ENCODE results near the gene GCH1. TPM values are rescaled to one million over a fixed set of nuclear protein-coding genes. Genes with fewer than 3 reads are reported as not detected.
A peak's percentile ranks its signal among the peaks of the same experiment; 100 is the strongest.
"Not testable (repeated sequence)": the region's sequence is repeated elsewhere in the genome, so short reads cannot be mapped to it uniquely, and the experiment has no call there.

The GCH1 gene
- 2.2 and 2.5 TPM in 2 replicates for total RNA-seq
- polyA plus RNA-seq (2012): 0.62 TPM

GRCh38 chr14:54902521-54903420 lies at the start of gene GCH1:
Gene GCH1 (minus strand): TSS chr14:54902826. CDS start chr14:54902663, 163 bp downstream.
- DNase-seq (ENCODE audit: low read depth): peak; percentile 75

- DNase-seq (ENCODE audit: low read depth): no peak
These were observed 44.6 kb upstream of the GCH1 start for GRCh38 chr14:54947230-54947629.

- DNase-seq (ENCODE audit: low read depth): no peak
These were observed 43.9 kb upstream of the GCH1 start for GRCh38 chr14:54946500-54946899.

- no peak for DNase-seq (ENCODE audit: low read depth)
These were observed 42.2 kb upstream of the GCH1 start for GRCh38 chr14:54944737-54945391.

- DNase-seq (ENCODE audit: low read depth): peak; percentile 22
These were observed 40.3 kb upstream of the GCH1 start for GRCh38 chr14:54942913-54943312.

- no peak for DNase-seq (ENCODE audit: low read depth)
These were observed 34.2 kb upstream of the GCH1 start for GRCh38 chr14:54936816-54937215.

GRCh38 chr14:54935958-54936357 lies 33.3 kb upstream of the GCH1 start:
- no peak for DNase-seq (ENCODE audit: low read depth)

- DNase-seq (ENCODE audit: low read depth): no peak
These were observed 32.5 kb upstream of the GCH1 start for GRCh38 chr14:54935100-54935499.

- DNase-seq (ENCODE audit: low read depth): no peak
These were observed 30.4 kb upstream of the GCH1 start for GRCh38 chr14:54933006-54933405.

- no peak for DNase-seq (ENCODE audit: low read depth)
These were observed 29.1 kb upstream of the GCH1 start for GRCh38 chr14:54931598-54932340.

GRCh38 chr14:54931101-54931500 lies 28.5 kb upstream of the GCH1 start:
- DNase-seq (ENCODE audit: low read depth): no peak

GRCh38 chr14:54929556-54929955 lies 26.9 kb upstream of the GCH1 start:
- DNase-seq (ENCODE audit: low read depth): no peak

GRCh38 chr14:54928216-54928615 lies 25.6 kb upstream of the GCH1 start:
- DNase-seq (ENCODE audit: low read depth): peak; percentile 26

- peak; percentile 67 for DNase-seq (ENCODE audit: low read depth)
These were observed 24.9 kb upstream of the GCH1 start for GRCh38 chr14:54927551-54927950.

GRCh38 chr14:54926570-54926969 lies 23.9 kb upstream of the GCH1 start:
- not testable (repeated sequence) for DNase-seq (ENCODE audit: low read depth)

- DNase-seq (ENCODE audit: low read depth): no peak
These were observed 20.0 kb upstream of the GCH1 start for GRCh38 chr14:54922598-54922997.

GRCh38 chr14:54920052-54920451 lies 17.4 kb upstream of the GCH1 start:
- DNase-seq (ENCODE audit: low read depth): no peak

GRCh38 chr14:54919330-54919729 lies 16.7 kb upstream of the GCH1 start:
- DNase-seq (ENCODE audit: low read depth): peak; percentile 56

GRCh38 chr14:54918427-54918826 lies 15.8 kb upstream of the GCH1 start:
- peak; percentile 83 for DNase-seq (ENCODE audit: low read depth)

GRCh38 chr14:54916101-54916500 lies 13.5 kb upstream of the GCH1 start:
- DNase-seq (ENCODE audit: low read depth): no peak

- DNase-seq (ENCODE audit: low read depth): no peak
These were observed 7.4 kb upstream of the GCH1 start for GRCh38 chr14:54909817-54910558.

All from myocyte (in vitro differentiated cells).